RPMI7951 (cell line): Measurements from ENCODE around the gene SOST. TPM values are rescaled to one million over a fixed set of nuclear protein-coding genes. Genes with fewer than 3 reads are reported as not detected.
A peak's percentile ranks its signal among the peaks of the same experiment; 100 is the strongest.
"Not testable (repeated sequence)": the region's sequence is repeated elsewhere in the genome, so short reads cannot be mapped to it uniquely, and the experiment has no call there.

ENCODE experiments used
- DNase-seq: peaks from one replicate; pipeline ENCODE4 v3.0.0-alpha.2; 2012; ENCODE audit warnings: low read depth
- total RNA-seq: library from RNA; depleted of rRNA; stranded (reverse); fragments of >200 nt; shearing (Covaris generic); gene quantifications from 2 replicates; pipeline ENCODE4 v1.2.3, GENCODE V29; 2014; rRNA removed

Gene SOST
- not detected in 2 replicates for total RNA-seq

DNA sequence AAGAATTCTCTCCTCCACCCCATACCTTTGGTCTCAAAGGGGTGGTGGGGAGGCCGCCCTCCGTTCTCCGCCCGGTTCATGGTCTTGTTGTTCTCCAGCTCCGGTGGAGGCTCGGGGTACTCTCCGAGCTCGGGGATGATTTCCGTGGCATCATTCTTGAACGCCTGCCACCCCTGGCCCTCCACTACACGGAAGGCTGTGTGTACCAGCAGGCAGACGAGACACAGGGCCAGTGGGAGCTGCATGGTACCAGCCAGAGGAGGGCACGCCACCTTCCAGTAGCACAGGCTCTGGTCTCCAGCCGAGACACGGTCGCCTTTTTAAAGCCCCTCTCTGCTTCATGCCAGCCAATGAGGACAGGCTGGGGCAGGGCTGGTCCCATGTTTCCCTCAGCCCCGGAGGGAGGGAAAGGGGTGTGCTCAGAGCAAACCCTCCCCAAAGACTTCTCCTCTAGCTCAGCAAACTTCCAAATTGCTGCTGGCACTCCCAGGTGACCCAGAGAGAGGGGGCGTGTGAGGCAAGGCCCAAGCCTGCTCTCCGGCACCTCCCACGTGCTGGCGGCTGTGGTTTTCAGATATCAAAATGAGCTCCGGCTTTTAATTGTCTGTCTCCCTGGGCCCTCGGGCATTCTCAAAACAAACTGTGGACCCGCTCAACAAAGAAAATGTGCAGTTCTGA, at the start of gene SOST:
Gene SOST (minus strand): TSS at position 295 of the 678 bp plus-strand sequence. CDS start 50 bp downstream, at position 245.
- peak; percentile 9 for DNase-seq

DNA sequence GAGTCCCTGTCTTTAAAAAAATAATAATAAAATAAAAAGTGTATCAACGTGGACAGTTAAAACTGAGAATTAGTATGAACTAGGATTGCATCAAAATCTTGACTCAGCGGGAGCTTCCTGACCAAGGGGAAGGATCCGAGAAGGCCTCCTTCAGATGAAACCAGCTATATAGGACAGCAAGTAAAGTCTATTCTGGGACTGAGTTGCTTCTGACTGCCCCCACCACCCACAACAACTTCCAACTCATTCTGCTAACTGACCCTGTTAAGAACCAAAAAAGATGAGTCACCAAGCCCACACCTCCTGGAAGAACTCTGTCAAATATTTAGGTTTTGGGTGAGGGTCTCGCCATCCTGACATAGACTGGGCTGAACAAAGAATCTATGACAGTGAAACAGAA, 49.5 kb upstream of the SOST start:
- no peak for DNase-seq

DNA sequence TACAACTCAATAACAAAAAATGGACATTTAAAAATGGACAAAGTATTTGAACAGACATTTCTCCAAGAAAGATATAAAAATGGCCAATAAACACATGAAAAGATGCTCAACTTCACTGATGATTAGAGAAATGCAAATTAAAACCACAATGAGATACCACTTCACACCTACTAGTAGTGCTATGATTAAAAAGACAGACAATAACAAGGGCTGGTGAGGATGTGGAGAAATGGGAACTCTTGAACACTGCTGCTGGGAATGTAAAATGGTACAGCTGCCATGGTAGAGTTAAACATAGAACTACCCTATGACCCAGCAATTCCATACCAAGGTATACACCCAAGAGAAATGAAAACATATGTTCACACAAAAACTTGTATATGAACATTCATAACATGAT, 46.5 kb upstream of the SOST start:
- no peak for DNase-seq

DNA sequence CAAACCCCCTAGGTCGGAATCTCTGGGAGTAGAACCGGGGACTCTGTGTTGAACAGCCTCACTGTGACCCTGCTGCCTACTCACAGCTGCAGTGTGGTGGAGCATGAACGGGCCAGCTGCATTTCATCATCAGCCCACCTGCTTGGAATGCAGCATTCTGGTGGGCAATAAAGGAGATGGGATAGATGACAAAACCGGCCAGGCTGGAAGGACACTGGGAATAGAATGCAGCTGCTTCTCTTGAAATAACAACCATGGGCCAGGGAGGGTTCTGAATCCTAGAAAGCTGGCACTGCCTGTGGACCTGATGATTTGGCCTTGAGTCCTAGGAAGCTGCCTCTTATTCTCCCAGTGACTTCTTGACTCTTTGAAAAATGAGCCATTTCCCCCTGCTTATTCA, 45.2 kb upstream of the SOST start:
- DNase-seq = peak; percentile 57

- no peak for DNase-seq
These were observed 43.3 kb upstream of the SOST start for GRCh38 chr17:43801844-43802243.

GRCh38 chr17:43800736-43801135, 42.1 kb upstream of the SOST start:
- no peak for DNase-seq

- no peak for DNase-seq
These were observed 40.5 kb upstream of the SOST start for GRCh38 chr17:43799047-43799446.

DNA sequence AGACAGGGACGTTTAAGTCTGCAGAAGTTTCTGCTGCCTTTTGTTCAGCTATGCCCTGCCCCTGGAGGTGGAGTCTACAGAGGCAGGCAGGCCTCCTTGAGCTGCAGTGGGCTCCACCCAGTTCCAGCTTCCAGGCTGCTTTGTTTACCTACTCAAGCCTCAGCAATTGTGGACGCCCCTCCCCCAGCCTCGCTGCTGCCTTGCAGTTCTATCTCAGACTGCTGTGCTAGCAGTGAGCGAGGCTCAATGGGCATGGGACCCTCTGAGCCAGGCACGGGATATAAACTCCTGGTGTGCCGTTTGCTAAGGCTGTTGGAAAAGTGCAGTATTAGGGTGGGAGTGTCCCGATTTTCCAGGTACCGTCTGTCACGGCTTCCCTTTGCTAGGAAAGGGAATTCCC, 39.4 kb upstream of the SOST start:
- DNase-seq = not testable (repeated sequence)

GRCh38 chr17:43792668-43793067, 34.1 kb upstream of the SOST start:
- not testable (repeated sequence) for DNase-seq

DNA sequence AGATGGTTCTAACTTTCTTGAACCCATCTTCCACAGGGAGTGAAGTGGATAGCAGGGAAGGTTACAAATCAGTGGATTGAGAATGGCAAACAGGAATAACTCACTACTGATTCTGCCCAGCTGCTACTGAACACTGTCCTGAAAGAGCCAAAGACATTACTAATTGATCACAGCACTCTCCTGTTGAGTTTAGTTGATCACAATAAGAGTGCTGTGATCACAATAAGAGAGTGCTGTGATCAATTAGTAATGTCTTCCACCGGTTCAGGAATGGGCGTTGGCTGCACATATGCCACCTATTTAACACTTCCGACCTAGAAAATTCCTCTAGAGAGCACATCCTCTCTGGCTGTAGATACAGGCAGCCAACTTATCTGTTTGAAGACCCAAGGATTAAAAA, 33.0 kb upstream of the SOST start:
- peak; percentile 70 for DNase-seq

- DNase-seq = no peak
These were observed 31.8 kb upstream of the SOST start for GRCh38 chr17:43790311-43790940.

- DNase-seq = no peak
These were observed 30.9 kb upstream of the SOST start for GRCh38 chr17:43789482-43789881.

GRCh38 chr17:43788540-43788939, 29.9 kb upstream of the SOST start:
- DNase-seq = no peak

DNA sequence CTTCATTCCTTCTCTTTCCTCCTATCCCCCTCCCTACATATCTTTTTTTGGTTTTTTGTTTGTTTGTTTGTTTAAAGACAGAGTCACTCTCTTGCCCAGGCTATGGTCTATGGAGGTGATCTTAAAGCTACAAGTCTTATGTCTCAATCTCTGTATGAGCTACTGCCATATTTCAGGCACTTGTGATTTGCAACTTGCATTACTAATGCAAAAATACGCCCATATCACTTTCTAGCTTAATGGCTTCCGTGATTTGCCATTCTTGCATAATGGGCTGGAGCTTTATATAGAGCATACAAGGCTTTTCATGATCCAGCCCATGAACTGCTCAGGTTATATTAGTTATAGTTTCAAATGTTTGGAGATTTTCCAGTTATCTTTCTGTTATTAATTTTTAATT, 29.1 kb upstream of the SOST start:
- DNase-seq = no peak

DNA sequence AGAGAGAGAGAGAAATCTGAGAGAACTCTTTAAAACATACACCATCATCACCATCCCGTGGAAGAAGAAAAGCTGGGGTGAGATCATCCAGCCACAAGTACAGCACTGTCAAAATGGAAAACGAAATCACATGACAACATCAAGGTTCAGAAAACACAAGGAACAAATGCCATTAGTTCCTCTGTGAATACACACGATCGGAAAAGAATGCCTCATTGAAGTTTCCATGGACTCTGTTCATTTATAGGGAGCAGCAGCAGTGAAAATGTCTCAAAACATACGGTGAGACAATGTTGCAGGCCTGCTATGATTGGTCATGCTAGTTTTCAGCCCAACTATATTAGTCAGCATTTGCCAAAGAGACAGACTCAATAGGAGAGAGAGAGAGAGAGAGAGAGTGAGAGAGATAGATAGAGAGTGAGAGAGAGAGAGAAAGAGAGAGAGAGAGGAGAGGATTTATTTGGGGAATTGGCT, 26.1 kb upstream of the SOST start:
- DNase-seq = peak; percentile 67

DNA sequence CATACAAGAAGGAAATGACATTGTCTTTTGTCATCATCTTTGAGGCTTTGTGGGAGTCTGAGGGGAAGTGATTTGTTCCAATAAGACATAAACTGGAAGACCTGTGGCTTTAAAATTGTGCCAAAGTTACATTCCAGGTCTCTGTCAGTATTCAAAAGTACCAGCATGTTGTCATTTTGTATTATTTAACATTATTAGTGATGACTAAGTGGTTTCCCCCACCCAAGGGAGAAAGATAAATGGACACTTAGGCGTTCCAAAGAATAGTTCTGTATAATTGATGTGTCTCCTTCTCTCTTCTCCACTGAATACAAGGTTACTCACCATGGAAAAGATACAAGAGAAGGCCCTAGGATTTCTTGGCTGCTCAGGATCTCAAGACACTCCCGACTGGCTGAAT, 25.5 kb upstream of the SOST start:
- DNase-seq = peak; percentile 46

- DNase-seq = peak; percentile 46
These were observed 24.5 kb upstream of the SOST start for GRCh38 chr17:43782913-43783680.

DNA sequence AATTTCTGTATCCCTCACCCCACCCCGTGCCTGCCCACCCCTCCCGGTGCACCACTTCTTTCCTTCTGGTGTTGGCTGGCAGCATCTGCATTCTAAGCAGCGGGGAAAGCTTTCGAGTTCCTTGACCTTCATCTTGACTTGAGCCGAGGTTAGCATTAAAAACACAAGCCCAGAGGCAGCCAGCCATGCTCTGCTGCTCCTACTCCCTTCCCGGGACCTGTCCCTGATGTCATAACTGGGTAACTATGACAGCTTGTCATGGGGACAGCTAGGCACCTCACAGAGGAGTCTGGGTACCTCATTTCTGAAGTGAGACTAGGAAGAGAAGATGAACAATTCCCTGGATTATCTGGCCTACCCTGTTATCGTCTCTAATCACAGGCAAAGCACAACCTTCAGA, 21.5 kb upstream of the SOST start, which contains the start of gene CFAP97D1:
Gene CFAP97D1 (plus strand): TSS at position 301 of the 400 bp plus-strand sequence. CDS start 28 bp downstream, at position 329.
- no peak for DNase-seq

- DNase-seq = no peak
These were observed 20.8 kb upstream of the SOST start for GRCh38 chr17:43779145-43780125.

GRCh38 chr17:43778337-43779144, 19.9 kb upstream of the SOST start, which contains the start of gene DUSP3:
Gene DUSP3 (minus strand): TSS chr17:43778977. CDS start chr17:43778924, 53 bp downstream.
- DNase-seq = peak; percentile 85
